Ovary (tissue), 3 donors: ENCODE measurements around the gene PGAM1.
"Not testable (repeated sequence)": the region's sequence is repeated elsewhere in the genome, so short reads cannot be mapped to it uniquely, and the experiment has no call there.

ENCODE experiments used
- CTCF ChIP-seq, 3 donors: fragments of 450-650 bp in 2 of 3; fragments of 200-600 bp in 1 of 3; IDR thresholded peaks; one replicate each; pipeline versions ENCODE4 v1.5.1 to v1.8.0; 2016 to 2022; ENCODE audit warnings: antibody characterized with exemption in 3 of 3, mild to moderate bottlenecking in 1 of 3
- EP300 ChIP-seq: sonication (generic); formaldehyde crosslinking; IDR thresholded peaks from one replicate; pipeline ENCODE4 v1.6.1; 2017; ENCODE audit warnings: antibody characterized with exemption
- POLR2A ChIP-seq: fragments of 450-650 bp; IDR thresholded peaks from one replicate; pipeline ENCODE4 v1.6.1; 2017; ENCODE audit warnings: antibody characterized with exemption, mild to moderate bottlenecking, moderate library complexity
- donor health status: DM: no; HTN: no; CAD: no.

DNA sequence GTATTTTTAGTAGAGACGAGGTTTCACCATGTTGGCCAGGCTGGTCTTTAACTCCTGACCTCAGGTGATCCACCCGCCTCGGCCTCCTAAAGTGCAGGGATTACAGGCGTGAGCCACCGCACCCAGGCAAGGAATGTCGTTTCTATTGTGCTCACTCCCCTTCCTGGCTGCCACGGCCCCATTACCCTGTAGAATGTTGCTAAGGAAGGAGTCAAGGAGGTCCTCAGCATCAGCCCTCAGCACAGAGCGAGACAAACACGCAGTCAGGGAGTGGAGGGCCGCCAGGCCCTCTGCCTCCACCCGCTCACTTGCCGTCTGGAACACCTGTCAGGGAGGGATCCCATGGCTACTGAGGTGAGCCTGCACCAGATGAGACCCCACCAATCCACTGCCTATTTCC is 42.8 kb downstream of the PGAM1 start:
- TF ChIP-seq CTCF (IDR thresholded peaks at IDR 0.05); POLR2A; EP300: not testable (repeated sequence)
